CD4-positive, alpha-beta T cell treated with Interleukin-17A for 1 hour (primary cell): ENCODE measurements around the gene ZNF571.

Experiments used
- DNase-seq: peaks from one replicate; pipeline ENCODE4 v3.0.0-alpha.2; 2020

The ZNF571 gene

GRCh38 chr19:37594304-37594981 is at the start of gene ZNF571, which contains the start of gene ZNF540:
ZNF571 (minus strand) TSS chr19:37594792; CDS start chr19:37586676, 8,116 bp downstream.
ZNF540 (plus strand) TSS chr19:37594876; CDS start chr19:37598448, 3,572 bp downstream.
- peak; percentile 95 for DNase-seq

GRCh38 chr19:37635076-37636056 is 40.8 kb upstream of the ZNF571 start:
- DNase-seq, result no peak

DNA sequence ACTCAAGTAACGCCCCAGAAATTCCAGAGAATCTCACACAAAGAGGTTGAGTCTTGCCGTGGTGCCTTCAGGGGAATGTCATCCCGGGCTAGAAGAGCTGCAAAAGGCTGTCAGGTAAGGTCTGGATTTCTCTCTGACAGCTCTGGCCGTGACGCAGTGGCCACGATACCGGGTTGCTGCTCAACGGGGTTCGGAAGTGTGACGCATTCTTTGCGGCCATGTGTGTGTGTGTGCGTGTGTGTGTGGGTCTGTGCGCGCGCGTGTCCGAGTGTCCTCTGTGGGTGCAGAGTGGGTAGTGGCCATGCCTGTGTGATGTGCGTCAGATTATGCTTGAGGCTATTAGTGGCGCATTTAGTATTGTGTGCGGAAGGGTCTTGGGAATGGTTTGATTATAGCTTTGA is 390 bp upstream of the ZNF571 start:
- DNase-seq, result peak; percentile 82

DNA sequence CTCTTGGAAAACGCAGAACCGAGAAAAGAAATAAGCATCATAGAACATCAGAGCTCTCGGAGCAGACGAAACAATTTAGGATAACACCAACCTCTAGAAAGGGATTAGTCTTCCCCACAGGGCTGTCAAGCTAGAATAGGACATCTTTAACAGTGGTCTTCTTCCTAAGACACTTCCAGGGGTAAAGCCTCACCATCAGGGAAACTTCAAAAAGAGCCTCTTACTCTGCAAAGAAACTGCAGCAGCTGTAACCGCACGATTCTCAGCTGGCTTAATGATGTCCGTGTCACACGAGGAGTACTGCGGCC is 642 bp downstream of the ZNF571 start:
- DNase-seq, result no peak

DNA sequence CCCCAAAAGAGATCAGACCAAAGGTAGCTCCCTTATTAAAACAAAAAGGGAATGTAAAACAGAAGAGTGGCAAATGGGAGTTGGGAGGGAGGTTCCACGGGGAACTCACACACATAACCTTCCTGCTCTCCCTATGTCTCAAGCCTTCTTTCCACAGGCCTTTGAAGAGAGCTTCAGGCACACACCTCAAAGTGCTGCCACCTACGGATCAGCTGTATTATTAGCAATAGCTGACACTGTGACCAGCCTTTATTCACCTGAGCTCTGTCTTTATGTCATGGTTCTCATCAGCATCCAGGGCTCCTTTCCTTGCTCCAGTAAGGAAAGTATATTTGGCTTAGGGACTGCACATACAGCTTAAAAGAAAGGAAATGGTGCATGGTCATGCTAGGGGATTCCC is 11.3 kb downstream of the ZNF571 start:
- no peak for DNase-seq

DNA sequence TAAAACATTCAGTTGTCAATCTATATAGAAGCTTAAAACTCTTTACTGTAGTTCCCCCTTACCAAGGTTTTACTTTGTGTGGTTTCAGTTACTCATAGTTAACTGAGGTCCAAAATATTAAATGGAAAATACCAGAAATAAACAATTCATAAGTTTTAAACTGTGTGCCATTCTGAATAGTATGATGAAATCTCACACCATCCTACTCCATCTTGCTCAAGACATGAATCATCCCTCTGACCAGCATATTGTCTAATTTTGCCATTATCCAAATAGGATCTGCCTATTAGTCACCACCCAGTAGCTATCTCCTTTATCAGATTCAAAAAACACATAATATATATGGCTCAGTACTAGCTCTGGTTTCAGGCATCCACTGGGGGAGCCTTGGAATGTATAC is 22.4 kb downstream of the ZNF571 start:
- DNase-seq, result no peak

GRCh38 chr19:37565370-37565669 is 29.3 kb downstream of the ZNF571 start:
- DNase-seq, result no peak

GRCh38 chr19:37564624-37565369 is 29.8 kb downstream of the ZNF571 start:
- no peak for DNase-seq

- no peak for DNase-seq
These were observed 31.1 kb downstream of the ZNF571 start for GRCh38 chr19:37563518-37563917.

DNA sequence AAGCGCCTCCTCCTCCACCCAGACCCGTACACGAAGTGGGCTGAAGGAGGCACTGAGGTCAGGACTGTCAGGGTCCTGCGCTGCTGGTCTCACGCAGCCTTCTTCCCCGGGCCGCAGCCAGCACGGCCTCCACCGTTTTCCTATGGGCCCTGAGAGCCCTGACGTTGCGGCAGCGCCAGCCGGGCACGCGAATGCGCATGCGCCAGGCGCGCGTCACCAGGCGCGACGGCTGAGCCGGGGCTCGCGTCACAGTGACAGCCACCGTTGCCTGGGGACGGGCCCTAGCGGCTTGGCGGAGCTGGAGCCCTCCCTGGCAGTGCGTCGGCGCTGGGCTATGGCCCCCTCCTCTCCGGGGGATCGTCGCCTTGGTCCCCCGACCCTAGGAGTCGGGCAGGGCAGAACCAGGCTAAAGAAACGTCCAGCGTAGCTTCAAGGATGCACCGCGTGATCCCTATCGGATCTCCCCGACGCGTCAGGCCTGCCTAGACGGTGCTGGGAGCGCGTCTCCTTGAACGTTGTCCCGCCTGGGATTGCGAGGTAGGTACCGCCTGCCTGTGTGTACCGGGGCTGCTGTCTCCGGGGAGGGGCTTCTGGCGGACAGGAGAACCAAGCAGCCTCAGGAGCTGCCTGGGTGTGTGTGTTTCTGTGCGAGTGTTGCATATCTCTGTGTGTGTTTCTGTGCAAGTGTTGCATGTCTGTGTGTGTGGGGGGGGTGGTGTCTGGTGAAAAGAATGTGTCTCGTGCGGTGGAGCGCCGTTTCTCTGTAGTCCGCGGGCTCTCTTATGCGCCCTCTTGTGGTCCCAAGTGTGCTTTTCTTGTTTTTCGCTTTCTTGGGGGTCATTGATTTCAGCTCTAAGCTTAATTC is 43.2 kb downstream of the ZNF571 start:
- peak; percentile 70 for DNase-seq

- DNase-seq, result no peak
These were observed 57.1 kb downstream of the ZNF571 start for GRCh38 chr19:37537391-37537947.

- DNase-seq, result no peak
These were observed 74.7 kb downstream of the ZNF571 start for GRCh38 chr19:37519890-37520289.
